Panc1 (cell line): ENCODE measurements around the gene MRPL42.

ENCODE experiments used
- POLR2AphosphoS5 ChIP-seq: IDR thresholded peaks from 2 replicates; pipeline ENCODE4 v1.6.1; 2012; ENCODE audit warnings: mild to moderate bottlenecking, low read depth, low read length, moderate library complexity
- TF ChIP-seq, protein P1 (sequence below): fragments of 450-650 bp; IDR thresholded peaks from 2 replicates; pipeline ENCODE4 v1.5.1; 2017; ENCODE audit warnings: mild to moderate bottlenecking

DNA sequence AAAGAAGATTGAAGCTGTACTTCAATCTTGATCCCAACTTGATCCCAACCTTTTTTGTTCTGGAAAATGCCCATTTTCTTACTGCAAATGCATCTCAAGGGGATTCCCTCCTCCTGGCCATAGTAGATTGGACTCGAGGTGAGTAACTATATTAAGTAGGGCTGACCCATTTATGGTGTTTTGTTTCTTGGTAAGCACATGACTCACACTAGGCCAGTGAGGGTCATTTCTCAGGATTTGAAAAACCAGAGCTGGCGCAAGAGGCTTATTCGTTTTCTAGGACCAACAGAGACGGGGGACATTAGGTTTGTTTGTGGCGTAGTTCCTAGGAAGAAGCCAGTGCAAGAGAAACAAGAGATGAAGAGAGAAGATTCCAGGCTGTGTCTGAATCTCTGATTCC, 51.4 kb downstream of the MRPL42 start:
- TF ChIP-seq, protein P1, sequence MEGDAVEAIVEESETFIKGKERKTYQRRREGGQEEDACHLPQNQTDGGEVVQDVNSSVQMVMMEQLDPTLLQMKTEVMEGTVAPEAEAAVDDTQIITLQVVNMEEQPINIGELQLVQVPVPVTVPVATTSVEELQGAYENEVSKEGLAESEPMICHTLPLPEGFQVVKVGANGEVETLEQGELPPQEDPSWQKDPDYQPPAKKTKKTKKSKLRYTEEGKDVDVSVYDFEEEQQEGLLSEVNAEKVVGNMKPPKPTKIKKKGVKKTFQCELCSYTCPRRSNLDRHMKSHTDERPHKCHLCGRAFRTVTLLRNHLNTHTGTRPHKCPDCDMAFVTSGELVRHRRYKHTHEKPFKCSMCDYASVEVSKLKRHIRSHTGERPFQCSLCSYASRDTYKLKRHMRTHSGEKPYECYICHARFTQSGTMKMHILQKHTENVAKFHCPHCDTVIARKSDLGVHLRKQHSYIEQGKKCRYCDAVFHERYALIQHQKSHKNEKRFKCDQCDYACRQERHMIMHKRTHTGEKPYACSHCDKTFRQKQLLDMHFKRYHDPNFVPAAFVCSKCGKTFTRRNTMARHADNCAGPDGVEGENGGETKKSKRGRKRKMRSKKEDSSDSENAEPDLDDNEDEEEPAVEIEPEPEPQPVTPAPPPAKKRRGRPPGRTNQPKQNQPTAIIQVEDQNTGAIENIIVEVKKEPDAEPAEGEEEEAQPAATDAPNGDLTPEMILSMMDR = no peak
- no peak for TF ChIP-seq POLR2AphosphoS5
